22Rv1 (cell line): Measurements from ENCODE around the gene NUP54.

Source experiments
- H3K27ac ChIP-seq: fragments of 450-650 bp; 2 replicates; pipeline ENCODE4 v1.5.1; 2017
- CTCF ChIP-seq: fragments of 450-650 bp; IDR thresholded peaks from 2 replicates; pipeline ENCODE4 v1.5.1; 2017; ENCODE audit warnings: mild to moderate bottlenecking
- ZFX ChIP-seq: fragments of 450-650 bp; IDR thresholded peaks from 2 replicates; pipeline ENCODE4 v1.6.1; 2017; ENCODE audit warnings: antibody characterized with exemption, borderline replicate concordance

NUP54 gene

GRCh38 chr4:76153356-76153755, 5.2 kb upstream of the NUP54 start:
- TF ChIP-seq CTCF (no peak), ZFX (no peak)
- H3K27ac ChIP-seq = no peak overlapping the region

DNA sequence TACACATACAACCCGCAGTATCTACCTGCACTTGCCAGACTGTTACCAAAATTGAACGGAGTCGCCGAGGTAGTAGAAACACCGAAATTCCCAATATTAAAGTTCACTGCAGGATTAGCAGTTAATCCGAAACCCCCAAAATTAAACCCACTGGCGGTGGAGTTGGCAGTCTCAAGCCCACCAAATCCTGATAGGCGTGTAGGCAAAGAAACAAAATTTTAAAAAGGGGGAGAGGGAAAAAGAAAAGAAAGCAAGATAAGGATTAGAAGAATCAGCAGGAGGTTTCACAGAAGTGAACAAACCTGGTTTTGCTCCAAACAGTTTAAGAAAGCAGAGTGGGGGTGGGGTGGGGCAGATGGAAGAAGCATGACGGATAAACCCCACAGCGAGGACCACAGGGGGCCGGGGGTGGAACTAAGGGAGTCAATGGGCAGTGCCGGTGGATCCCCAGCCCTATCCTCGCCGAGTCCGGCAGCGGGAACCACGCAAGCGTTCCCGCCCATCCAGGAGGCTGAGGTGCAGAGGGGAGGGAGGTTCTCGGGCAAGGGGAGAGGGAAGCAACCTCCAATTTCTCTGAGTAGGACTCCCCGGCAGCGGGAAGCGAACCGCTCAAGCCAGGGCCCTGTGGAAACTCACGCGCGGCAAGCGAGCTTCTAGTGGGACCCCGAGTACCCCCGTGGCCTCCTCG, 599 bp downstream of the NUP54 start:
- TF ChIP-seq CTCF (no peak), ZFX (no peak)
- peak overlapping the region; percentile 74 for H3K27ac ChIP-seq

GRCh38 chr4:76144546-76144945, 3.7 kb downstream of the NUP54 start:
- TF ChIP-seq ZFX (no peak), CTCF (no peak)
- no peak overlapping the region for H3K27ac ChIP-seq

GRCh38 chr4:76141241-76141640, 7.0 kb downstream of the NUP54 start:
- TF ChIP-seq CTCF (no peak), ZFX (no peak)
- no peak overlapping the region for H3K27ac ChIP-seq

DNA sequence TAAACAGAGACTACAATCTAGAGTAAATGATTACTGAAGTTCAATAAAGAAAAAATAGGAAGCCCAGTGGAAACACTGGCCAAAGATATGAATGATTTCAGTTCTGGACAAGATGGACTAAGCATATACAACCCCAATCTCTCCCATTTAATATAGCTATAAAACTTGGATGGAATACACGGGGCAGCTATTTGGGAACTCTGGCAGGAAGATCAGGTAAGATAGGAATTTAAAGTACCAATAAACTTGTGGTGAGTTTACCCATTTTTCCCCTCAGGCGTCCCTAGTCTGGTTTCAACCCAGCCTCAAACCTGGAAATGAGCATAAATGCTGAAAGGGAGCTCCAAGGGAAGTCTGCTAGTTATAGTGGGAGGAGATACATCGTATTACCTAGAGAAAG, 20.4 kb downstream of the NUP54 start:
- H3K27ac ChIP-seq = peak overlapping the region; percentile 23; the same call in 1 of the 2 replicates
- TF ChIP-seq CTCF (no peak), ZFX (no peak)

- no peak for TF ChIP-seq CTCF
- TF ChIP-seq ZFX = no peak
- H3K27ac ChIP-seq = no peak overlapping the region
These were observed 22.4 kb downstream of the NUP54 start for GRCh38 chr4:76125816-76126215.

DNA sequence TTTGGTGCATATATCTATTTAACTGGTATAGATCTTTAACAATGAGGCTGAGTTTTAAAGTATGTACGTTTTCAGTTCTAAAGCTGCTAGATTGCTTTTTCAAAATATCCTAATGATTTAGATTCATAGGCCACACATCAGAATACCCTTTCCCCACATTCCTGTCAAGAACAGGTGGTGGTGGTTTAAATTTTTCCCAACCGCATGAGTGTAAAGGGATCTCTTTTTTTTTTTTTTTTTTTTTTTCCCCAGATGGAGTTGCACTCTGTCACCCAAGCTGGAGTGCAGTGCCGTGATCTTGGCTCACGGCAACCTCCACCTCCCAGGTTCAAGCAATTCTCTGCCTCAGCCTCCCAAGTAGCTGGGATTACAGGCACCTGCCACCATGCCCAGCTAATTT, 28.0 kb downstream of the NUP54 start:
- no peak for TF ChIP-seq CTCF
- TF ChIP-seq ZFX = no peak
- no peak overlapping the region for H3K27ac ChIP-seq
